ENCODE data around the gene TRAM2. TPM values are rescaled to one million over a fixed set of nuclear protein-coding genes. Genes with fewer than 3 reads are reported as not detected.

Gene TRAM2, protein sequence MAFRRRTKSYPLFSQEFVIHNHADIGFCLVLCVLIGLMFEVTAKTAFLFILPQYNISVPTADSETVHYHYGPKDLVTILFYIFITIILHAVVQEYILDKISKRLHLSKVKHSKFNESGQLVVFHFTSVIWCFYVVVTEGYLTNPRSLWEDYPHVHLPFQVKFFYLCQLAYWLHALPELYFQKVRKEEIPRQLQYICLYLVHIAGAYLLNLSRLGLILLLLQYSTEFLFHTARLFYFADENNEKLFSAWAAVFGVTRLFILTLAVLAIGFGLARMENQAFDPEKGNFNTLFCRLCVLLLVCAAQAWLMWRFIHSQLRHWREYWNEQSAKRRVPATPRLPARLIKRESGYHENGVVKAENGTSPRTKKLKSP
- total RNA-seq: 12.6 and 13.5 TPM in 2 replicates

- peak in 1 of 2 donors; percentile 81 for DNase-seq (ENCODE audit: low read depth in 2 of 2)
These were observed at the start of gene TRAM2 for GRCh38 chr6:52577022-52577777. Gene TRAM2 (minus strand): TSS chr6:52577060. CDS start chr6:52576915, 145 bp downstream.

DNA sequence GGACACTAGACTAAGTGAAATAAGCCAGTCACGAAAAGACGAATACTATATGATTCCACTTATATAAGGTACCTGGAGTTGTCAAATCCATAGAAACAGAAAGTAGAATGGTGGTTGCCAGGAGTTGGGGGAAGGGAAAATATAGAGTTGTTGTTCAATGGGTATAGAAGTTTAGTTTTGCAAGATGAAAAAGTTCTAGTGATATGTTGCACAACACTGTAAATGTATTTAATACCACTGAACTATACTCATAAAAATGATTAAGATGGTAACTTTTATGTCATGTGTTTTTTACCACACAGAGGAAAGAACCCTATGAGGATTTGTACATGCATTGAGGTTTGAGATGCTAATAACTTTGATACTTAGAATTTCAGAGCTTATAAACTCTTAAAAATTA lies 46.0 kb upstream of the TRAM2 start:
- no peak for DNase-seq (ENCODE audit: low read depth in 2 of 2)

DNA sequence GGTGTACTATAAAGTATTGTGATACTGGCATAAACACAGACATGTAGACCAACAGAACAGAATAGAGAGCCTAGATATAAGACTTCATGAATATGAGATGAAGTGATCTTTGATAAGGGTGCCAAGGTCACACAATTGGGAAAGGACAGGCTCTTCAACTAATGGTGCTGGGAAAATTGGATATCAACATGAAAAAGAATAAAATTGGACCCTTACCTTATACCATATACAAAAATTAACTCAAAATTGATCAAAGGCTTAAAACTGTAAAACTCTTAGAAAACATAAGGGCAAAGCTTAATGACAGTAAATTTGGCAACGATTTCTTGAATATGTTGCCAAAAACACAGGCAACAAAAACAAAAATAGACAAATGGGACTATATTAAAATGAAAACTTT lies 44.8 kb upstream of the TRAM2 start:
- no peak for DNase-seq (ENCODE audit: low read depth in 2 of 2)

- no peak for DNase-seq (ENCODE audit: low read depth in 2 of 2)
These were observed 44.0 kb upstream of the TRAM2 start for GRCh38 chr6:52620906-52621190.

DNA sequence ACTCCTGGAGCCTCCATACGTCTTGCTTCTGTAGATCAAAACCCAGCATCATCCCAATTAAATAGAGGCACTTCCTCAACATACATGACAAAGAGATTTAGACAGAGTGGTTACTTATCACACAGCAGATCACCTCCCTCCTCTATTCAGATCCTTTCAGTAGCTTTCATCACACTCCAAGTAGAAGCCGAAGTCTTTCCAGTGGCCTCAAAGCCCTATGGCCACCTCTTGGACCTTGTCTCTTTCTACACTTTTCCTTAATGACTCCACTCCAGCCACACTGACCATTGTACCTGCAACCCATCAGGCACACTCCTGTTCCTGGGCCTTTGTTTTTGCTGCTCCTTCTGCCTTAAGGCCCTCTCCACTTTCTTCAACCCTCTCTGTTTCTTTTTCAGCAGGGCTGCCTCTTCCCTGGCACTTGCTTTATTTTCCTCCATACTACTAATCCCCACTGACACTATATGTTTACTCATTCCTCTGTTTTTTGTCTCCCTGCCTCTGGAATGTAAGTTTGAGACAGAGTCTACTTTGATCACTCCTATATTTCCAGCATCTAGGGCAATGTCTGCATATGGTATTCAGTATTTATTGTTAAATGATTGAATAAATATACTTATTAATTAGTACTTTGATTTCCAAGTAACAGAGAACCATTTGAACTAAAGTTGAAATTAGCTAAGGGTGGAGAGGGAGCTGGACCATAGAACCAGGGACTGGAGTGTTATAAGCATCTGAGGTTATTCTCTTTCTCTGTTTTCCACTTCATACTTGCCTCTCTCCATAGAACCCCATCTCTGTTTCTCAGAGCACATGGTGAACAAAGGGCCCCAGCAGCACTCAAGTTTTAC lies 43.4 kb upstream of the TRAM2 start:
- no peak for DNase-seq (ENCODE audit: low read depth in 2 of 2)

DNA sequence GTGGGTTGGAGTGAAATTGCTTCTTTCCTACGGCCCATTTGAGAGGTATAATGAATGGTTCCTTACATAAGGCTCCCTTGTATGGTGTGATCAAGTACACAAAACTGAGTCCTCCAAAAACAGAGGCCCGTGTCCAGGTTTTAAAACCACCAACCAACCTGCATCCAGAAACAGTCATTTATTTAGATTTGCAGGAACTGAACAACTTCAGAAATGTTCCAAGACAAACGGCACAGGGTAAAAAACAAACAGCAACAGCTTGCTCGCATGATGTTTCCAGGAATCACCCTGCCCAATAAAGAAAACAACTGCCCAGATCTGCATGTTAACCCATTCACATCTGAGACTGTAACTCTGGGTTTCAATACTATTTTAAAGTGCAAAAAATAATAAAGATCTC lies 40.2 kb upstream of the TRAM2 start:
- DNase-seq (ENCODE audit: low read depth in 2 of 2): peak in 1 of 2 donors; percentile 12

DNA sequence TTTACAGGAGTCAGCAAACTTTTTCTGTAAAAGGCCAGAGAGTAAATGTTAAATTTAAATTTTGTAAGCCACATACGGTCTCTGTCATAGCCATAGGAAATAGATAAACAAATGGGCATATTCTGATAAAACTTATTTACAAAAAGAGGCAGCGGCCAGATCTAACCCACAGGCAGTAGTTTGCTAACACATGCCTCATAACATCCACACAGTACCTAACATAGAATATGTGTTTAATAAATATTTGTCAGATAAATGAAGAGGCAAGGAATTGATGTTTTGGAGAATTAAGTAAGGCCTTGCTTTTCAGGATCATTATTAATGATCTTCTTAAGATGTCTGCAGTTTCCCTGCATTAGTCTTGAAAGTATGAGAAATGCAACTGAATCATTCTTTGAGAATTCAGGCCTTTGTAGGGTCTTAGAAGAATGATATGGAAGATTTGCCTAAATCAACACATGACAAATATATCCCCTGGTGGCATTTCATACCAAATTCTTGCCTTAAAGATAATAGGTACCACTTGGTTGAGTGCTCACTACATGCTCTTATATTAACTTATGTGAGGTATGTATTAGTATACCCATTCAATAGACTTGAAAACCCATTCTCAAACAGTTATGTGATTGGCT lies 39.3 kb upstream of the TRAM2 start:
- DNase-seq (ENCODE audit: low read depth in 2 of 2): no peak

GRCh38 chr6:52612336-52613054 lies 35.6 kb upstream of the TRAM2 start:
- DNase-seq (ENCODE audit: low read depth in 2 of 2): peak in 1 of 2 donors; percentile 43

GRCh38 chr6:52611833-52612232 lies 35.0 kb upstream of the TRAM2 start:
- DNase-seq (ENCODE audit: low read depth in 2 of 2): no peak

GRCh38 chr6:52610745-52611355 lies 34.0 kb upstream of the TRAM2 start:
- DNase-seq (ENCODE audit: low read depth in 2 of 2): no peak

DNA sequence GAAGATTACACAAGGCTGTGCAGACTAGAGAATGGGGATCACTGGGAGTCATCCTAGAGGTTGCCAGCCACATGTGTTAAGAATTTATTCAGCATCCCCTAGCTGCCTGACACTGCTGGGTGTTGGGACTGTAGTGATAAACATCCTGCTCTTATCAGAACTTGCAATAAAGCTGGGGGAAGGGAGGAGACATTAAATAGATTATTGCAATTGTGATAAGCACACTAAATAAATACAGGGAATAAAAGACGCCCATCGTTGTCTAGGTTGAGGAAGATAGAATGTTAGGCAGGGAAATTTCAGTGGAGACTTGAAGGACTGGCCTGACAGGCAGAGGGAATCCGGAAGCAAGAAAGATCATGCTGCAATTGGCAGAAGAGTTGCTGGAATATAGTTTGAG lies 33.2 kb upstream of the TRAM2 start:
- no peak for DNase-seq (ENCODE audit: low read depth in 2 of 2)

GRCh38 chr6:52605610-52606185 lies 28.8 kb upstream of the TRAM2 start:
- no peak for DNase-seq (ENCODE audit: low read depth in 2 of 2)

DNA sequence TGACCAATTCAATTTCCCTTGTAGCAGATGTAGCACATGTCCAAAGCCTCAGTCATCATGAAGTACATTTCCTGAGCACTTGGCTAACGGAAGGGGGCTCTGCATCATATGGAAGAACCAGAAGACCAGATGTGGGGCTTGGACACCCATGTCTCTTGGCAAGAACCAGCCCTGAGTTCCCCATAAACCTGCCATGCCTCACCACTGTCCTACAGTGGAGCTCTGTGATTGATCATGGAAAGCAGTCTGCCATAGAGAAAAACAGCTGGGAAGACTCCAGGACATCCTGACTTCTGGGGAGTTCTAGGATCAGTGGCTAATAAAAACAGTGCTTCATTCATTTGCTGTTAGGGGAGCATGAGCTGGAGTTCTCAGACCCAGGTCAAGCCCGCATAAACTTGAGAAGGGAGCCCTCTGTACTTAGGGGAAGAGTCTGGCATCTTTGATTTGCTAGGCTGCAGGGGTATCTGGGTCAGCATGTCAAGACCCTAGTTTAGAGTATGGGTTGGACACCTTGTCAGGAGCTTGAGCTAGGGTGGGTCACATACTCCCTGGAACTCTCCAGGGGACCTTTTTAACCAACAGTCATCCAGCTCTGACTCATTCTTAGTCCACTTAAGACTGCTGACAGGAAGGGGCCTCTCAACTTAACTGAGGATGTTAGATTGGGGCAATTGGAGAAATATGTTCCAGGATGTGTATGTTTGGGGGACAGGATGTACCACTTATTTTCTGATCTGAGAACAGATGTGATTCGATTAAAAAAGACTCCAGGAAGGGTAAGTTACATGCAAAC lies 26.3 kb upstream of the TRAM2 start:
- peak in 1 of 2 donors; percentile 66 for DNase-seq (ENCODE audit: low read depth in 2 of 2)

GRCh38 chr6:52598824-52599190 lies 21.9 kb upstream of the TRAM2 start:
- no peak for DNase-seq (ENCODE audit: low read depth in 2 of 2)

DNA sequence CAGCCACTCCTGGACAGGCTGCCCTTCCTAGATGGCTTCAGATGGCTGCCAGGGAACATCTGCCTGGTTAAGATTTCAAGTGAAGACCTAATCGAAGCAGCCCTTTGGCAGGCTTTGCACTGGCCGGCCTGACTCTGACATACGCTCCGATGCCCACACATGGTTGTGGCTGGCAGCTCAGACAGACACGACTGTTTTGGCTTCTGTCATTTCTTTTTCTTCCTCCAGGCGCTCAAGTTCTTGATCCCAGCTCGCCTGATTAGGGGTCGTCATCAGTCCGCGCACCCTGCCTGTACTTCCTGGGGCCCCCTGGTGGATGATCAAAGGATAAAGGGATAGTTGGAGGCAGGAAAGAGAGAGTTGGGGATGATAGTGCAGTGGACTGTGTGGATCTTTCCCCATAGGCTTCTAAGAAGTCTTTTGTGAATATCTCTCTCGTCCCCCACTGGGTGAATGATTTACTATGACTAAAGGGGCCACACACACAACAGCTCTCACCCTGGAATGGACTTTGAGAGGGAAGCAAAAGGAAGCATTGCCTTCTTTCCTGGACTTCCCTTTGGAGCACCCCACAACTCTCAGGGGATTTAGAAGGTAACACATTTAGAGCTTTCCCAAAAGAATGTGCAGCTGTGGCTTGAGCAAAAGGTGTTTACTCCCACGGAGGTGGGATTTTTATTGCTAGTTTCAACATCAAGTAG lies 21.4 kb upstream of the TRAM2 start:
- DNase-seq (ENCODE audit: low read depth in 2 of 2): peak; percentile 33 to 68

DNA sequence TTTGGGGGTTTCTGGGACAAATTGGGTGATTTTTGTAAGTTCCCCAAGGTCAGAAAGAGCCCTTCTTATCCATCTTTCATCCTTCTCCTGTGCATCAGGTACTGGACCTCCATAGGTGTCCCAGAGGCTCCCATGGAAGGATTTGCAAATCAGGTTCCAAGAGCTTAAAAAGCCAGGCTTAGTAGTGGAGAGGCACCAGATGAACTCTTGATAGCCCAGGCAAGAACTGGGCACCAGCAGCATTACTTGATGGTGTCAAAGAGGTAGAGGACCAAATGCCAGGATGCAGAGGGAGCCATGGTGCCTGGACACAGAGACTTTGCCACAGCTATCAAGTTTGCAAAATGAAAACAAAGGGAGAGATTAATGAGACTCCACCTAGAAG lies 20.9 kb upstream of the TRAM2 start:
- no peak for DNase-seq (ENCODE audit: low read depth in 2 of 2)

- DNase-seq (ENCODE audit: low read depth in 2 of 2): peak in 1 of 2 donors; percentile 47
These were observed 19.6 kb upstream of the TRAM2 start for GRCh38 chr6:52596371-52597028.

- DNase-seq (ENCODE audit: low read depth in 2 of 2): no peak
These were observed 18.9 kb upstream of the TRAM2 start for GRCh38 chr6:52595796-52596130.
